Choroid plexus epithelial cell (primary cell): ENCODE measurements around the gene DIO3.

Source experiments
- DNase-seq: peaks from one replicate; pipeline ENCODE4 v3.0.0-alpha.2; 2010; ENCODE audit warnings: low read depth
- H3K4me3 ChIP-seq: 2 replicates; pipeline ENCODE4 v1.5.1; 2011; ENCODE audit warnings: low read depth, mild to moderate bottlenecking, control low read depth, low read length, moderate library complexity
- CTCF ChIP-seq: conservative IDR thresholded peaks from 2 replicates; pipeline ENCODE4 v1.5.1; 2011; ENCODE audit warnings: low read depth, mild to moderate bottlenecking, control low read depth, inconsistent platforms, low read length, moderate library complexity

Gene DIO3

DNA sequence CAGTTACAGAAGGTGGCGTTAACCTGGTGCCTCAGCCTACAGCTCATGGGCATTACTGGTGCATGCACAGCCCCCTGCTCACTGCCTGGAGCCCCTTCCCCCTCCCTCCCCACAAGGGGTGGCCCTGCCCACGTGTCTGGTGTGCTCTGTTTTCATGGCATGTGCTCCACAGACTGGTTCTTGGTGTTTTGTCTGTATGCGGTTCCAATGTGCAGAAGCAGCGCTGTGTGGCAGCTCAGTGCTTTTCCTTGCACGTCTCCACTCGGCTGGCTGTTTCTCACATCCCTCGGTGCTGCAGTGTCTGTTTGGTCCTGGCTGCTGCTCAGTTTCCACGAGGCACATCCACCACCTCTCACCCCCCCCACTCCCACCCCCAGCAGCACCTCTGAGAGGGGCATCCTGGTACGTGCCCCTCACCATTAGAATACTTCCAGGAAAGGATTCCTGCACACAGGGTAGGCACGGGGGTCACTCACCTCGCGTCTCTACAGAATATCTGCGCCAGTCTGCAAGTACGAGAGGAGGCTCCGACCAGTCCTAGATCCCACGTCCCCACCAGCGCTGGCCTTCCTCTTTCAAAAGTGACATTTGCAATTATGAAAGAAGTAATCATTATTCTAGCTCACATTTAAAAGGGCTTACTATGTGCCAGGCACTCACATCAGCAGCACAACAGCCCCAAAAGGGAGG is 27.1 kb downstream of the DIO3 start:
- TF ChIP-seq CTCF: no peak
- no peak overlapping the region for H3K4me3 ChIP-seq
- no peak for DNase-seq

DNA sequence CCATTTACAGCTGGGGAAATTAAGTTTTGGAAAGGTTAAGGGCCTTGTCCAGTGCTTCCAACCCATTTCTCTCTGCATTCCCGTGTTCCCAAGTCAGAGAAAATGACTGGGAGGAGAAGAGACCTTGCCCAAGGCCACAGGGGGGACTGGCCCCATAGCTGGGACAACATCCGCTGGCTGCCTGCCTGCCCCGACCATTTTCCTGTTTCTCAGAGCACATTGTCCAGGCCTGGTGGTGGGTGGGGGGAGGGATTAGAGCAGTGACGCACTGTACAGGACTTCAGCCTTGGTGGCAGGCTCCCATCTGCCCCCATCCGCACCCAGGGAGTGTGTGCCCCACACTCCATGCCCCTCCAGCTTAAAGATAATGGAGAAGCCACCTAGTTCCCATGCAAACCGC is 27.7 kb downstream of the DIO3 start:
- no peak overlapping the region for H3K4me3 ChIP-seq
- TF ChIP-seq CTCF: no peak
- no peak for DNase-seq

DNA sequence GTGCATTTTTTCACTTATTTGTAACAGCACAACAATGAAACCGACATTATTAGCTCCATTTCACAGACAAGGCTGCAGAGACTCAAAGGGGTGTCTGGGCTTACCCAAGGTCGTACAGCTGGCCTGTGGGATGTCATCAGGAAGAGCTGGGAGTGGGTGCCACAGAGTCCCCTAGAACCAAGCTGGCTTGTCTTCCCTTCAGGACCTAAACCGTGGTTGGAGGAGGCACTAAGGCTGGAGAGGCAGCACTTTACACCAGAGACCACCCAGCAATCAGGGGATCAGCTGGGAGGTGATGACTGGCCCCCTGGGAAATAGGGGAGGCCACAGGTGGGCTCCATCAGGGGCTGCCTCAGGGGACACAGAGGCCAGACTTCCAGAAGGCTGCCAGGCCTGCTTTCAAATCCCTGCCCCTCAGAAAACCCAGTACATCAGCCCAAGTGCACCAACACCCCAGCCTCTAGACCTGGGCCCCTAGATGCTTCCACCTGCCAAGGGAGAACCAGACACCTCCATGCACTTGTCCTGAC is 28.3 kb downstream of the DIO3 start:
- no peak overlapping the region for H3K4me3 ChIP-seq
- no peak for TF ChIP-seq CTCF
- no peak for DNase-seq

GRCh38 chr14:101590062-101590461 is 28.8 kb downstream of the DIO3 start:
- no peak overlapping the region for H3K4me3 ChIP-seq
- no peak for TF ChIP-seq CTCF
- DNase-seq: no peak

DNA sequence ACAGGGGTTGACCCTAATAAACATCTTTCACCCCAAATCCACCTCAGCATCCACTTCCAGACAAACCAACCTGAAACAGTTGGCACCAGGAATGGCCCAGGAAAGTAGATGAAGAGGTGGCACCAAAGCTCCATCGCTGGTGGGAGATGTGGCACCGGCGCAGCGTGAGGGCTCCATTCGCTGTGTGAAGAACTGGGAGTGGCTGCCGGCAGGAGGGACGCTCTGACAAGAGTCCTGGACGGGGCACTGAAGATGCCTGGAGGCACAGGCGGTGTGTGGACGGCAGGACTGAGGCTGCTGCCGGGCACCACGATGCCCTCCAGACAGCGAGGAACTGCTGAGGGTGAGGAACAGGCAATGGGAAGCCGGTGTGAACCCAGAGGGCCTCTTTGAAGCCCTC is 29.3 kb downstream of the DIO3 start:
- DNase-seq: no peak
- no peak for TF ChIP-seq CTCF
- no peak overlapping the region for H3K4me3 ChIP-seq

DNA sequence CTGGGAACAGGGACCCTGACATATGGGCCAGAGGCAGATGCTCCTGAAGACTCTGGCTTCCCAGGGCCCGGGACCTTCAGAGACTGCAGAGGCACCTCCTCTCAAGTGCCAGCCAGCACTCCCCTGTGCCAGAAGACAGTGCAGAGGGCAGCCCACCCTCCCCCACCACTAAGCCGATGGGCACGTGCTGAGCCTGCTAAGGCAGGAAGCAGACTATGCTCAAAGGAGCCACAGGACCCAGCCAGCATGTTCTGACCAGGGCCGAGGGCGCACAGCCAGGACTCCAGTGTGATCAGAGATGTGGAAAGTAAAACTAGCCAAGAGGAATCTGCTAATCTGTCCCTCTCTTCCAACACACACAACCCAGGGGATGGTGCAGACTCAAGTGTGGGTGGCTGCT is 29.8 kb downstream of the DIO3 start:
- no peak for DNase-seq
- no peak overlapping the region for H3K4me3 ChIP-seq
- TF ChIP-seq CTCF: no peak

GRCh38 chr14:101591582-101591981 is 30.3 kb downstream of the DIO3 start:
- DNase-seq: no peak
- no peak overlapping the region for H3K4me3 ChIP-seq
- no peak for TF ChIP-seq CTCF
